WTC11 (cell line): ENCODE measurements around the gene OPN5. TPM values are rescaled to one million over a fixed set of nuclear protein-coding genes. Genes with fewer than 3 reads are reported as not detected.

Source experiments
- ATAC-seq: fragments of 200-7000 bp; cut with Tn5 transposase; 2 replicates; pipeline ENCODE4 v1.10.0; 2021; ENCODE audit warnings: mild to moderate bottlenecking, moderate library complexity
- CTCF ChIA-PET: fragments of 300-600 bp; sonication (Branson Sonifier 250); formaldehyde crosslinking; loops from one replicate; lab custom pipeline; 2021; ENCODE audit warnings: antibody characterized with exemption; lab: Charles Lee
- POLR2A ChIA-PET: fragments of 350-600 bp; sonication (Branson Sonifier 250); formaldehyde crosslinking; loops from one replicate; lab custom pipeline; 2021; ENCODE audit warnings: antibody characterized with exemption; lab: Charles Lee
- DNase-seq: peaks from one replicate; pipeline ENCODE4 v3.0.0; 2021; ENCODE audit warnings: low spot score
- H3K27ac Mint-ChIP-seq: 2 replicates; pipeline ENCODE4 v1.8.0; 2021; ENCODE audit warnings: mixed read lengths
- H3K27me3 Mint-ChIP-seq: 2 replicates; pipeline ENCODE4 v1.8.0; 2021; ENCODE audit warnings: low read depth, mild to moderate bottlenecking, moderate library complexity, mixed read lengths
- H3K36me3 Mint-ChIP-seq: 2 replicates; pipeline ENCODE4 v1.8.0; 2021; ENCODE audit warnings: mixed read lengths
- H3K4me1 Mint-ChIP-seq: 2 replicates; pipeline ENCODE4 v1.8.0; 2022; ENCODE audit warnings: mixed read lengths
- H3K4me3 Mint-ChIP-seq: 2 replicates; pipeline ENCODE4 v1.8.0; 2021; ENCODE audit warnings: mild to moderate bottlenecking, moderate library complexity, mixed read lengths
- H3K9me3 Mint-ChIP-seq: 2 replicates; pipeline ENCODE4 v1.8.0; 2021; ENCODE audit warnings: mixed read lengths
- ATF1 ChIP-seq: sonication (generic); formaldehyde crosslinking; IDR thresholded peaks from 2 replicates; pipeline ENCODE4 v1.8.1; 2023; ENCODE audit warnings: mild to moderate bottlenecking, moderate library complexity, missing genetic modification reagents
- ELF4 ChIP-seq: sonication (generic); formaldehyde crosslinking; IDR thresholded peaks from 2 replicates; pipeline ENCODE4 v1.8.1; 2022; ENCODE audit warnings: low read depth, mild to moderate bottlenecking, moderate library complexity, missing genetic modification reagents
- ETV6 ChIP-seq: sonication (generic); formaldehyde crosslinking; IDR thresholded peaks from 2 replicates; pipeline ENCODE4 v1.8.1; 2022; ENCODE audit warnings: mild to moderate bottlenecking, missing genetic modification reagents
- JAZF1 ChIP-seq: fragments of 250-450 bp; sonication (Bioruptor Pico); IDR thresholded peaks from 2 replicates; pipeline ENCODE4 v1.9.0; 2021; ENCODE audit warnings: moderate library complexity, mild to moderate bottlenecking, inconsistent platforms
- MLX ChIP-seq: sonication (generic); formaldehyde crosslinking; IDR thresholded peaks from 2 replicates; pipeline ENCODE4 v1.8.1; 2023; ENCODE audit warnings: mild to moderate bottlenecking, missing genetic modification reagents, moderate library complexity
- MXD4 ChIP-seq: fragments of 250-450 bp; sonication (Bioruptor Pico); IDR thresholded peaks from 2 replicates; pipeline ENCODE4 v1.8.0; 2021; ENCODE audit warnings: mild to moderate bottlenecking, moderate library complexity, borderline replicate concordance
- NR2C2 ChIP-seq: sonication (generic); formaldehyde crosslinking; IDR thresholded peaks from 2 replicates; pipeline ENCODE4 v1.8.0; 2022; ENCODE audit warnings: mild to moderate bottlenecking, missing genetic modification reagents
- PRRX2 ChIP-seq: fragments of 250-450 bp; sonication (Bioruptor Pico); IDR thresholded peaks from 2 replicates; pipeline ENCODE4 v1.8.0; 2021; ENCODE audit warnings: mild to moderate bottlenecking
- SOX15 ChIP-seq: fragments of 250-450 bp; sonication (Bioruptor Pico); IDR thresholded peaks from 2 replicates; pipeline ENCODE4 v1.9.0; 2021; ENCODE audit warnings: mild to moderate bottlenecking
- STAT6 ChIP-seq: sonication (generic); formaldehyde crosslinking; conservative IDR thresholded peaks from 2 replicates; pipeline ENCODE4 v1.8.1; 2023; ENCODE audit warnings: mild to moderate bottlenecking, low read depth, missing genetic modification reagents, moderate library complexity
- TP53 ChIP-seq: sonication (generic); formaldehyde crosslinking; IDR thresholded peaks from 2 replicates; pipeline ENCODE4 v1.8.1; 2023; ENCODE audit warnings: mild to moderate bottlenecking, missing genetic modification reagents
- ZNF232 ChIP-seq: sonication (generic); formaldehyde crosslinking; IDR thresholded peaks from 2 replicates; pipeline ENCODE4 v1.8.0; 2022; ENCODE audit warnings: mild to moderate bottlenecking, missing genetic modification reagents
- ZNF263 ChIP-seq: sonication (generic); formaldehyde crosslinking; IDR thresholded peaks from 2 replicates; pipeline ENCODE4 v1.8.1; 2022; ENCODE audit warnings: low read depth, mild to moderate bottlenecking, moderate library complexity, missing genetic modification reagents
- ZNF416 ChIP-seq: fragments of 250-450 bp; sonication (Bioruptor Pico); IDR thresholded peaks from 2 replicates; pipeline ENCODE4 v1.9.0; 2021; ENCODE audit warnings: mild to moderate bottlenecking, inconsistent platforms
- ZNF671 ChIP-seq: fragments of 250-450 bp; sonication (Bioruptor Pico); IDR thresholded peaks from 2 replicates; pipeline ENCODE4 v1.8.0; 2021; ENCODE audit warnings: mild to moderate bottlenecking
- total RNA-seq: library from RNA; stranded (reverse); gene quantifications from 3 replicates; pipeline ENCODE4 v1.2.3, GENCODE V29; 2021
- TF ChIP-seq, protein P1 (sequence below): fragments of 250-450 bp; sonication (Bioruptor Pico); IDR thresholded peaks from 2 replicates; pipeline ENCODE4 v1.9.0; 2021; ENCODE audit warnings: mild to moderate bottlenecking, borderline replicate concordance
- TF ChIP-seq, protein P2 (sequence below): sonication (generic); formaldehyde crosslinking; IDR thresholded peaks from 2 replicates; pipeline ENCODE4 v1.8.0; 2023; ENCODE audit warnings: missing genetic modification reagents
- TF ChIP-seq, protein P3 (sequence below): sonication (generic); formaldehyde crosslinking; IDR thresholded peaks from 2 replicates; pipeline ENCODE4 v1.8.0; 2022; ENCODE audit warnings: mild to moderate bottlenecking, missing genetic modification reagents

OPN5 gene
- total RNA-seq, 1 experiment from 2014 or later: not detected

DNA sequence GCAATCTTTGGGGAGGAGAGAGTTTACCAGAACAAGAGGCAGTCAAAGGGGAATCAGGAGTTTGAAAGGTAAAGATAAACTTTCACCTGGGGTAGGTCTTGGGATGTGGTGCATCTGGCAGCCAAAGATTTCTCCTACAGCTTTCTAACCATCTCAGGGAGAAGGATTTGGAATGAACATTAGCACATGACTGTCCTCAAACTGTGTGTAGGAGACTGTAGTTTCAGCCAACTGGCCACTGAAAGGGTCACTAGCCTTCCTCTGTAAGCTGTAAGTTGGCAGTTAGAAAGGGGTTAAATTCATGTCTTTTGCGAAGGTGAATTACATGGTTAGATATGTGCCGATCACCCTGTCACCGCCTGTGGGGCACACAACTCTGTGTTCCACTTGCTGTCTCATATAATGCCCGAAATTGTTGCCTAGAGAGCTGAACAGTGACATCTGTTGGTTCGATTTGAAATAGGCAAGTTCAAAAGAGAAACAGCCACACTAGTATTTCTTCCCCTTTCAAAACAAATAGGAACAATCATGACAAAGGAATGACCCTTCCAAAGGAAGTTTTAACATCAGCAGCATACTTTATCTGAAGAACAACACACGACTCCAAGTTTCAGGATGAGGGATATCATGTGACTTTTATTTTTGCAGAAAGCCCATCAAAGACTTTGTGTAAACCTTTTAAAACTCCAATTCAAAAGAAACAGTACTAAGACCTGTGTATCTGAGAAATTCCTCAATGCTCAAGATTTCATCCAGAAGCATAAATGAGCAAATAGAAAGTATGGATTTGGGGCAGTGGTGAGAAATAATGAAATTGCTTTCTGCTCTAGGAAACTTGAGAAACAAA is 1.1 kb upstream of the OPN5 start (continued):
- TF ChIP-seq ATF1 (CRISPR knock-in tag): no peak

DNA sequence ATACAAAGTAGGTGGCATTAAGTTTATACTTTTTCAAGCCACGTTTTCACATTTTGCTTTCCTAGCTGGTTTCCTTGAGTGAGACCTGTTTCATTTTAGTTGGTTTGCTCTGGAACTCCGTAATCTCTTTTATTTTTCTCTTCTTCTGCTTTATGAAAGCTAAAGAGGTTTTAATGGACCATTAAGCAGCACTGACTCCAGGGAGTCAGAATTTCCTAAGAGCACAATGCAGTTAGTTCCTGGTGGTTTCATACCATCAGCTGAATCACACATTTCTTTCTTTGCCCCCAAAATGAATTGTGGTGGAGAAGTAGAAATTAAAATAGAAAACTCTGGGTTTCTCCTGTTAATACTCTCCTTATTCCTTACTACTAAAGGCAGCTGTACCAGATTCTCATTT is 3.4 kb downstream of the OPN5 start:
- peaks cover 38% of the 10 kb centered on the region for H3K4me1 Mint-ChIP-seq
- DNase-seq (no peak), ATAC-seq (no peak)
- ChIA-PET POLR2A (no interaction called here), CTCF (interaction anchor here (1.2 kb wide), 1 partner anchor 154 kb away, joined by 5 read pairs; no protein-coding TSS in a partner anchor)
- H3K27ac Mint-ChIP-seq: no peak overlapping the region
- no peaks in the 10 kb centered on the region for H3K9me3 Mint-ChIP-seq
- peaks cover 54% of the 10 kb centered on the region for H3K27me3 Mint-ChIP-seq
- TF ChIP-seq ATF1 (CRISPR knock-in tag): no peak
- TF ChIP-seq, protein P1, sequence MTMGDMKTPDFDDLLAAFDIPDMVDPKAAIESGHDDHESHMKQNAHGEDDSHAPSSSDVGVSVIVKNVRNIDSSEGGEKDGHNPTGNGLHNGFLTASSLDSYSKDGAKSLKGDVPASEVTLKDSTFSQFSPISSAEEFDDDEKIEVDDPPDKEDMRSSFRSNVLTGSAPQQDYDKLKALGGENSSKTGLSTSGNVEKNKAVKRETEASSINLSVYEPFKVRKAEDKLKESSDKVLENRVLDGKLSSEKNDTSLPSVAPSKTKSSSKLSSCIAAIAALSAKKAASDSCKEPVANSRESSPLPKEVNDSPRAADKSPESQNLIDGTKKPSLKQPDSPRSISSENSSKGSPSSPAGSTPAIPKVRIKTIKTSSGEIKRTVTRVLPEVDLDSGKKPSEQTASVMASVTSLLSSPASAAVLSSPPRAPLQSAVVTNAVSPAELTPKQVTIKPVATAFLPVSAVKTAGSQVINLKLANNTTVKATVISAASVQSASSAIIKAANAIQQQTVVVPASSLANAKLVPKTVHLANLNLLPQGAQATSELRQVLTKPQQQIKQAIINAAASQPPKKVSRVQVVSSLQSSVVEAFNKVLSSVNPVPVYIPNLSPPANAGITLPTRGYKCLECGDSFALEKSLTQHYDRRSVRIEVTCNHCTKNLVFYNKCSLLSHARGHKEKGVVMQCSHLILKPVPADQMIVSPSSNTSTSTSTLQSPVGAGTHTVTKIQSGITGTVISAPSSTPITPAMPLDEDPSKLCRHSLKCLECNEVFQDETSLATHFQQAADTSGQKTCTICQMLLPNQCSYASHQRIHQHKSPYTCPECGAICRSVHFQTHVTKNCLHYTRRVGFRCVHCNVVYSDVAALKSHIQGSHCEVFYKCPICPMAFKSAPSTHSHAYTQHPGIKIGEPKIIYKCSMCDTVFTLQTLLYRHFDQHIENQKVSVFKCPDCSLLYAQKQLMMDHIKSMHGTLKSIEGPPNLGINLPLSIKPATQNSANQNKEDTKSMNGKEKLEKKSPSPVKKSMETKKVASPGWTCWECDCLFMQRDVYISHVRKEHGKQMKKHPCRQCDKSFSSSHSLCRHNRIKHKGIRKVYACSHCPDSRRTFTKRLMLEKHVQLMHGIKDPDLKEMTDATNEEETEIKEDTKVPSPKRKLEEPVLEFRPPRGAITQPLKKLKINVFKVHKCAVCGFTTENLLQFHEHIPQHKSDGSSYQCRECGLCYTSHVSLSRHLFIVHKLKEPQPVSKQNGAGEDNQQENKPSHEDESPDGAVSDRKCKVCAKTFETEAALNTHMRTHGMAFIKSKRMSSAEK (CRISPR knock-in tag): no peak
- no peak for TF ChIP-seq TP53 (CRISPR knock-in tag)
- no peak for TF ChIP-seq JAZF1
- no peak for TF ChIP-seq MLX
- TF ChIP-seq ZNF232: no peak
- TF ChIP-seq, protein P2, sequence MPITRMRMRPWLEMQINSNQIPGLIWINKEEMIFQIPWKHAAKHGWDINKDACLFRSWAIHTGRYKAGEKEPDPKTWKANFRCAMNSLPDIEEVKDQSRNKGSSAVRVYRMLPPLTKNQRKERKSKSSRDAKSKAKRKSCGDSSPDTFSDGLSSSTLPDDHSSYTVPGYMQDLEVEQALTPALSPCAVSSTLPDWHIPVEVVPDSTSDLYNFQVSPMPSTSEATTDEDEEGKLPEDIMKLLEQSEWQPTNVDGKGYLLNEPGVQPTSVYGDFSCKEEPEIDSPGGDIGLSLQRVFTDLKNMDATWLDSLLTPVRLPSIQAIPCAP (CRISPR knock-in tag): no peak
- no peak for TF ChIP-seq MXD4
- no peak for TF ChIP-seq NR2C2 (CRISPR knock-in tag)
- TF ChIP-seq, protein P3, sequence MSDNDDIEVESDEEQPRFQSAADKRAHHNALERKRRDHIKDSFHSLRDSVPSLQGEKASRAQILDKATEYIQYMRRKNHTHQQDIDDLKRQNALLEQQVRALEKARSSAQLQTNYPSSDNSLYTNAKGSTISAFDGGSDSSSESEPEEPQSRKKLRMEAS (CRISPR knock-in tag): no peak
- no peak for TF ChIP-seq SOX15 (CRISPR knock-in tag)
- no peak for TF ChIP-seq ZNF416 (CRISPR knock-in tag)
- no peak for TF ChIP-seq ZNF671 (CRISPR knock-in tag)
- TF ChIP-seq PRRX2 (CRISPR knock-in tag): no peak
- TF ChIP-seq ETV6 (CRISPR knock-in tag): no peak
- TF ChIP-seq STAT6 (CRISPR knock-in tag): no peak
- no peak for TF ChIP-seq ZNF263 (CRISPR knock-in tag)
- no peak for TF ChIP-seq ELF4 (CRISPR knock-in tag)
- H3K4me3 Mint-ChIP-seq: no peak overlapping the region
- H3K36me3 Mint-ChIP-seq: no peaks in the 10 kb centered on the region
